Mesenchymal stem cell (in vitro differentiated cells and primary cell): Measurements from ENCODE around the gene DLGAP1.

Experiments used
- DNase-seq: peaks from one replicate; pipeline ENCODE4 v3.0.0-alpha.2; 2013
- H2AFZ ChIP-seq: one replicate; pipeline ENCODE4 v1.6.1; 2013; ENCODE audit warnings: low read depth, mild to moderate bottlenecking, control low read depth, inconsistent platforms, low read length, moderate library complexity
- H2AK5ac ChIP-seq: 2 replicates; pipeline ENCODE4 v1.6.1; 2013; ENCODE audit warnings: low read length, moderate library complexity, mild to moderate bottlenecking, inconsistent platforms; ENCODE audit not compliant: severe bottlenecking
- H2BK120ac ChIP-seq: one replicate; pipeline ENCODE4 v1.6.1; 2013; ENCODE audit warnings: low read depth, mild to moderate bottlenecking, inconsistent platforms, low read length, moderate library complexity
- H2BK12ac ChIP-seq, 2 experiments: one replicate each; pipeline ENCODE4 v1.6.1; 2013; ENCODE audit warnings: inconsistent platforms in 2 of 2, low read length in 2 of 2, mild to moderate bottlenecking in 2 of 2, moderate library complexity in 2 of 2, control low read depth in 1 of 2
- H2BK15ac ChIP-seq: one replicate; pipeline ENCODE4 v1.6.1; 2013; ENCODE audit warnings: mild to moderate bottlenecking, low read depth, inconsistent platforms; ENCODE audit not compliant: poor library complexity, severe bottlenecking
- H2BK5ac ChIP-seq: 2 replicates; pipeline ENCODE4 v1.6.1; 2013; ENCODE audit warnings: low read depth, mild to moderate bottlenecking, low read length, control low read depth, inconsistent platforms; ENCODE audit not compliant: poor library complexity, severe bottlenecking
- H3K14ac ChIP-seq, 2 experiments: one replicate each; pipeline ENCODE4 v1.6.1; 2013; ENCODE audit warnings: inconsistent platforms in 2 of 2, low read length in 2 of 2, control low read depth in 1 of 2, mild to moderate bottlenecking in 1 of 2, moderate library complexity in 1 of 2
- H3K18ac ChIP-seq, 2 experiments: one replicate each; pipeline ENCODE4 v1.6.1; 2013; ENCODE audit warnings: inconsistent platforms in 2 of 2, low read length in 2 of 2, control low read depth in 1 of 2, low read depth in 1 of 2, mild to moderate bottlenecking in 1 of 2
- H3K23ac ChIP-seq, 2 experiments: one replicate each; pipeline ENCODE4 v1.6.1; 2013; ENCODE audit warnings: inconsistent platforms in 2 of 2, low read length in 2 of 2, mild to moderate bottlenecking in 2 of 2, moderate library complexity in 2 of 2, control low read depth in 1 of 2
- H3K27ac ChIP-seq: 2 replicates; pipeline ENCODE4 v1.5.1; 2013; ENCODE audit warnings: mild to moderate bottlenecking, moderate library complexity, low read length, control low read depth, inconsistent platforms; ENCODE audit not compliant: poor library complexity, severe bottlenecking
- H3K27me3 ChIP-seq, 2 experiments: 2 replicates each; pipeline versions ENCODE4 v1.6.1 to v1.7.0; 2013; ENCODE audit warnings: low read length in 2 of 2, mild to moderate bottlenecking in 2 of 2, moderate library complexity in 2 of 2, control low read depth in 1 of 2, inconsistent platforms in 1 of 2; ENCODE audit not compliant: control insufficient read depth in 1 of 2, insufficient read depth in 1 of 2
- H3K36me3 ChIP-seq, 2 experiments: 2 replicates each; pipeline versions ENCODE4 v1.6.1 to v1.7.0; 2013; ENCODE audit warnings: low read length in 2 of 2, control low read depth in 1 of 2, inconsistent platforms in 1 of 2, low read depth in 1 of 2, mild to moderate bottlenecking in 1 of 2; ENCODE audit not compliant: insufficient read depth in 2 of 2, control insufficient read depth in 1 of 2
- H3K4ac ChIP-seq, 2 experiments: one replicate each; pipeline ENCODE4 v1.6.1; 2013; ENCODE audit warnings: inconsistent platforms in 2 of 2, low read length in 2 of 2, mild to moderate bottlenecking in 2 of 2, moderate library complexity in 2 of 2, control low read depth in 1 of 2, low read depth in 1 of 2
- H3K4me1 ChIP-seq: 2 replicates; pipeline ENCODE4 v1.6.1; 2013; ENCODE audit warnings: low read depth, low read length, control low read depth; ENCODE audit not compliant: control insufficient read depth, insufficient read depth
- H3K4me2 ChIP-seq: 2 replicates; pipeline ENCODE4 v1.6.1; 2013; ENCODE audit warnings: low read length, mild to moderate bottlenecking, inconsistent platforms; ENCODE audit not compliant: poor library complexity, severe bottlenecking
- H3K4me3 ChIP-seq, 2 experiments: 2 replicates each; pipeline versions ENCODE4 v1.5.1 to v1.7.0; 2013; ENCODE audit warnings: low read length in 2 of 2, mild to moderate bottlenecking in 2 of 2, control low read depth in 1 of 2, low read depth in 1 of 2; ENCODE audit not compliant: insufficient read depth in 1 of 2
- H3K79me1 ChIP-seq: replicated peaks from 2 replicates; pipeline ENCODE4 v1.6.1; 2013; ENCODE audit warnings: mild to moderate bottlenecking, control low read depth, low read length, inconsistent platforms; ENCODE audit not compliant: poor library complexity, severe bottlenecking
- H3K9ac ChIP-seq: 2 replicates; pipeline ENCODE4 v1.7.0; 2013; ENCODE audit warnings: mild to moderate bottlenecking, low read length, moderate library complexity
- H3K9me3 ChIP-seq: 2 replicates; pipeline ENCODE4 v1.7.0; 2013; ENCODE audit warnings: mild to moderate bottlenecking, low read length; ENCODE audit not compliant: control insufficient read depth
- H4K8ac ChIP-seq: one replicate; pipeline ENCODE4 v1.6.1; 2013; ENCODE audit warnings: inconsistent platforms, mild to moderate bottlenecking, low read length, moderate library complexity
- H4K91ac ChIP-seq: one replicate; pipeline ENCODE4 v1.6.1; 2013; ENCODE audit warnings: mild to moderate bottlenecking, low read length, inconsistent platforms
- WGBS: methylation state at CpG from one replicate; pipeline ENCODE4 v1.1.7; 2013; ENCODE audit warnings: mixed read lengths; 5-methylcytosine and 5-hydroxymethylcytosine counted together

DLGAP1 gene

DNA sequence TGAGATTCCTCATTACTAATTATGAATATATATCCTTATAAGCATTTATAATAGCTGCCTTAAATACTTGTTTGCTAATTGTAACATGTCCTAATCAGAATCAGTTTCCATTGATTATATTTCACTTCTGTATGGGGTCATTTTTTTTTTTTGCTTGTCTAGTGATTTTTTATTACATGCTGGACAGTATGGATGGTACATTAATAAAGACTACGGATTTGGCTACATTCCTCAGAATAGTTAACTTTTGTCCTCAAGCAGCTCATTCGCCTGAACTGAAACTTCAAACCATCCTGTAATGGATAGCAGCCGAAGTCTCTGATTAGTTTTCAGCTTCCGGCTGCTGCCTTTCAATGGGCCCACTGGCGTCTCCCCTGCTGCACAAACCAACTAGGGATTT is 993.4 kb downstream of the DLGAP1 start:
- Histone ChIP-seq H3K14ac (no peak overlapping the region), H2BK120ac (no peak overlapping the region), H2AK5ac (no peak overlapping the region), H3K27ac (no peak overlapping the region), H2BK15ac (no peak overlapping the region), H3K18ac (no peak overlapping the region), H3K36me3 (peaks cover 14 to 54% of the 10 kb centered on the region in 2 experiments), H3K27me3 (no peaks in the 10 kb centered on the region), H2BK12ac (no peak overlapping the region), H3K23ac (no peak overlapping the region), H3K4me3 (no peak overlapping the region), H3K79me1 (peaks cover 1% of the 10 kb centered on the region), H3K4me1 (peaks cover 6% of the 10 kb centered on the region), H3K4me2 (no peak overlapping the region), H2AFZ (no peak overlapping the region), H3K4ac (no peak overlapping the region), H2BK5ac (no peak overlapping the region), H4K91ac (no peak overlapping the region), H4K8ac (no peak overlapping the region), H3K9ac (no peak overlapping the region), H3K9me3 (peaks cover 22% of the 10 kb centered on the region)
- DNase-seq = no peak
- 97% methylated on average over 5 of the region's 5 CpGs for WGBS

DNA sequence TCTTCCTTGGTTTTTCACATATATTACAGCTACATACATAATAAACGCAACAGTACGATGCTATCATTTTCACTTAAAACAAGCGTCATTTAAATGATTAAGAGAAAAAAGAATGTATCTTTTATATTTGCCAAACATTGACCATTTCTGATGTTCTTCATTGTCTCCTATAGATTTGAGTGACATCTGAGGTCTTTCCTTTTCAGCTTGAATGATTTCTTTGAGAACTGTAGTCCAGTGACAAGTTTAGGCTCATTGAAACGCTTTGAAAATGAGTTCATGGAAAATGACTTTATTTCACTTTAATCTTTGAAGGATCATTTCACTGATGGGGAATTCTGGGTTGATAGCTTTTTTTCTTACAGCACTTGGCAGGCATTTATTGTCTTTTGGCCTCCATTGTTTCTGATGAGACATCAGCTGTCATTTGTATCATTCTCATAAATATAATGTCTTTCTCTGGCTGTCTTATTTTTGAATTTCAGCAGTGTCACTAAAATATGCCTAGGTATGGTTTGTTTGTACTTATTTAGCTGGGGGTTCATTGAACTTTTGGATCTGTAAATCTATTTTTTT is 994.2 kb downstream of the DLGAP1 start:
- H3K79me1 ChIP-seq = peaks cover 1% of the 10 kb centered on the region
- no peak for DNase-seq
- WGBS = 100% methylated on average over 2 of the region's 4 CpGs
- no peak overlapping the region for H2BK15ac ChIP-seq
- no peak overlapping the region for H2BK5ac ChIP-seq
- H3K23ac ChIP-seq = no peak overlapping the region
- H3K14ac ChIP-seq = no peak overlapping the region
- peaks cover 8% of the 10 kb centered on the region for H3K4me1 ChIP-seq
- H3K9me3 ChIP-seq = peaks cover 22% of the 10 kb centered on the region
- H2BK12ac ChIP-seq = no peak overlapping the region
- H2AK5ac ChIP-seq = no peak overlapping the region
- H4K8ac ChIP-seq = no peak overlapping the region
- H3K36me3 ChIP-seq = peaks cover 16 to 62% of the 10 kb centered on the region in 2 experiments
- no peaks in the 10 kb centered on the region for H3K27me3 ChIP-seq
- H3K4ac ChIP-seq = no peak overlapping the region
- H2BK120ac ChIP-seq = no peak overlapping the region
- no peak overlapping the region for H3K4me2 ChIP-seq
- no peak overlapping the region for H3K27ac ChIP-seq
- no peak overlapping the region for H3K4me3 ChIP-seq
- no peak overlapping the region for H4K91ac ChIP-seq
- no peak overlapping the region for H3K18ac ChIP-seq
- no peak overlapping the region for H3K9ac ChIP-seq
- H2AFZ ChIP-seq = no peak overlapping the region

- Histone ChIP-seq H3K23ac (no peak overlapping the region), H4K91ac (no peak overlapping the region), H2BK15ac (no peak overlapping the region), H2BK120ac (no peak overlapping the region), H3K9ac (peak overlapping the region; percentile 34), H2AFZ (no peak overlapping the region), H3K18ac (peak overlapping the region; percentile 11 to 63), H3K36me3 (peaks cover 13 to 63% of the 10 kb centered on the region in 2 experiments), H3K27ac (peak overlapping the region; percentile 36), H4K8ac (no peak overlapping the region), H3K4me1 (peaks cover 8% of the 10 kb centered on the region), H2BK5ac (no peak overlapping the region), H3K4me2 (no peak overlapping the region), H2AK5ac (no peak overlapping the region), H2BK12ac (peak overlapping the region in 1 of 2 experiments; percentile 49), H3K27me3 (no peaks in the 10 kb centered on the region), H3K14ac (no peak overlapping the region), H3K79me1 (peaks cover 1% of the 10 kb centered on the region), H3K4ac (no peak overlapping the region), H3K9me3 (peaks cover 22% of the 10 kb centered on the region), H3K4me3 (peak overlapping the region in 1 of 2 experiments; percentile 30)
- peak; percentile 65 for DNase-seq
- WGBS = 83% methylated on average over 2 of the region's 5 CpGs
Measured at GRCh38 chr18:3458952-3459853, 995.9 kb downstream of the DLGAP1 start.

DNA sequence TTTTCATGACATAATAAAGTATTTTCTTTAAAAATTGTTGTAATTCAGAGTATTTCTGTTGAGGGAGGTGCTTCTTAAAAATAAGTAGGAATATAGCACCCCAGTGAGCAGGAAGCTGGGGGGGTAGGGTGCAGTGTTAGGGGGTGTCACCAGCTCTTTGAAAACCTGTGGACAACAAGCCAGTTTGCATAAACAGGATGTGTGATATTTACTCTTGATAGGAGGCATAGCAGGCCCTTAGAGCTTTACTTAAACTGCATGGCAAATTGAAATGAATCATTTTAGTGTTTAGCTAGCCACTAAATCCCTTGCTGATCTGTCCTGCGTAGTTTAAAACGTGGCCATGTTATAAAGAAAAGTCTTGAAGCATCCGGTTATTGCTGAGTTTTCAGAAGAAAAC is 996.7 kb downstream of the DLGAP1 start:
- Histone ChIP-seq H3K79me1 (peaks cover 1% of the 10 kb centered on the region), H3K36me3 (peaks cover 13 to 63% of the 10 kb centered on the region in 2 experiments), H3K18ac (no peak overlapping the region), H4K8ac (no peak overlapping the region), H3K14ac (no peak overlapping the region), H4K91ac (no peak overlapping the region), H2BK120ac (no peak overlapping the region), H2AK5ac (no peak overlapping the region), H3K9me3 (peaks cover 22% of the 10 kb centered on the region), H3K4me3 (peak overlapping the region in 1 of 2 experiments; percentile 30), H3K27ac (peak overlapping the region; percentile 42), H3K9ac (peak overlapping the region; percentile 34), H3K27me3 (no peaks in the 10 kb centered on the region), H2BK12ac (no peak overlapping the region), H2BK15ac (no peak overlapping the region), H3K23ac (no peak overlapping the region), H3K4me2 (peak overlapping the region; percentile 21), H3K4me1 (peaks cover 8% of the 10 kb centered on the region), H2BK5ac (no peak overlapping the region), H3K4ac (no peak overlapping the region), H2AFZ (no peak overlapping the region)
- DNase-seq = peak; percentile 67
- 23% methylated on average over 3 of the region's 3 CpGs for WGBS
